ENCODE measurements around the gene POPDC3. TPM values are rescaled to one million over a fixed set of nuclear protein-coding genes. Genes with fewer than 3 reads are reported as not detected.

POPDC3 gene
- total and polyA plus RNA-seq, 10 of the 15 experiments (the other 5 are each of a cell fraction or from before 2014, with no cell fraction given): 1.6 TPM; not detected in 9

DNA sequence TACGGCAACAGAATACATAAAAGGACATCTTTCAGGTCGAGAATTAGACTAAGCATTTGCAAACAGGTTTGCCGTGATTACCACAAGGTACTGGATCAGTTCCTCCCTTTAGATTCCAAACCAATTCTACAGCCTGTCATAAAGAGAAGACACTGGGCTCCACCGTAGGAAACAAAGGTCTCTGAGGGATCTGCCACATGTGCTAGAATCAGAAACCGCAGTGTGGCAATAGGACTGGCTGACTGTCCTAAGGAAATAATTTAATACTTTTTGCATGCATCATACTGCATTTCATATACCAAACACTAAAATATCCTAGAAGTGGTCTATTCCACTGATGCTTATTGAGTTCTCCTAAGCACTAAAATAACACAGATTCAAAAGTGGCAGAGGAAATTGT is 59.2 kb downstream of the POPDC3 start (continued):
- TF ChIP-seq, protein P1, sequence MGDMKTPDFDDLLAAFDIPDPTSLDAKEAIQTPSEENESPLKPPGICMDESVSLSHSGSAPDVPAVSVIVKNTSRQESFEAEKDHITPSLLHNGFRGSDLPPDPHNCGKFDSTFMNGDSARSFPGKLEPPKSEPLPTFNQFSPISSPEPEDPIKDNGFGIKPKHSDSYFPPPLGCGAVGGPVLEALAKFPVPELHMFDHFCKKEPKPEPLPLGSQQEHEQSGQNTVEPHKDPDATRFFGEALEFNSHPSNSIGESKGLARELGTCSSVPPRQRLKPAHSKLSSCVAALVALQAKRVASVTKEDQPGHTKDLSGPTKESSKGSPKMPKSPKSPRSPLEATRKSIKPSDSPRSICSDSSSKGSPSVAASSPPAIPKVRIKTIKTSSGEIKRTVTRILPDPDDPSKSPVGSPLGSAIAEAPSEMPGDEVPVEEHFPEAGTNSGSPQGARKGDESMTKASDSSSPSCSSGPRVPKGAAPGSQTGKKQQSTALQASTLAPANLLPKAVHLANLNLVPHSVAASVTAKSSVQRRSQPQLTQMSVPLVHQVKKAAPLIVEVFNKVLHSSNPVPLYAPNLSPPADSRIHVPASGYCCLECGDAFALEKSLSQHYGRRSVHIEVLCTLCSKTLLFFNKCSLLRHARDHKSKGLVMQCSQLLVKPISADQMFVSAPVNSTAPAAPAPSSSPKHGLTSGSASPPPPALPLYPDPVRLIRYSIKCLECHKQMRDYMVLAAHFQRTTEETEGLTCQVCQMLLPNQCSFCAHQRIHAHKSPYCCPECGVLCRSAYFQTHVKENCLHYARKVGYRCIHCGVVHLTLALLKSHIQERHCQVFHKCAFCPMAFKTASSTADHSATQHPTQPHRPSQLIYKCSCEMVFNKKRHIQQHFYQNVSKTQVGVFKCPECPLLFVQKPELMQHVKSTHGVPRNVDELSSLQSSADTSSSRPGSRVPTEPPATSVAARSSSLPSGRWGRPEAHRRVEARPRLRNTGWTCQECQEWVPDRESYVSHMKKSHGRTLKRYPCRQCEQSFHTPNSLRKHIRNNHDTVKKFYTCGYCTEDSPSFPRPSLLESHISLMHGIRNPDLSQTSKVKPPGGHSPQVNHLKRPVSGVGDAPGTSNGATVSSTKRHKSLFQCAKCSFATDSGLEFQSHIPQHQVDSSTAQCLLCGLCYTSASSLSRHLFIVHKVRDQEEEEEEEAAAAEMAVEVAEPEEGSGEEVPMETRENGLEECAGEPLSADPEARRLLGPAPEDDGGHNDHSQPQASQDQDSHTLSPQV (IDR thresholded peaks at IDR 0.05): no peak
- TF ChIP-seq, protein P2, sequence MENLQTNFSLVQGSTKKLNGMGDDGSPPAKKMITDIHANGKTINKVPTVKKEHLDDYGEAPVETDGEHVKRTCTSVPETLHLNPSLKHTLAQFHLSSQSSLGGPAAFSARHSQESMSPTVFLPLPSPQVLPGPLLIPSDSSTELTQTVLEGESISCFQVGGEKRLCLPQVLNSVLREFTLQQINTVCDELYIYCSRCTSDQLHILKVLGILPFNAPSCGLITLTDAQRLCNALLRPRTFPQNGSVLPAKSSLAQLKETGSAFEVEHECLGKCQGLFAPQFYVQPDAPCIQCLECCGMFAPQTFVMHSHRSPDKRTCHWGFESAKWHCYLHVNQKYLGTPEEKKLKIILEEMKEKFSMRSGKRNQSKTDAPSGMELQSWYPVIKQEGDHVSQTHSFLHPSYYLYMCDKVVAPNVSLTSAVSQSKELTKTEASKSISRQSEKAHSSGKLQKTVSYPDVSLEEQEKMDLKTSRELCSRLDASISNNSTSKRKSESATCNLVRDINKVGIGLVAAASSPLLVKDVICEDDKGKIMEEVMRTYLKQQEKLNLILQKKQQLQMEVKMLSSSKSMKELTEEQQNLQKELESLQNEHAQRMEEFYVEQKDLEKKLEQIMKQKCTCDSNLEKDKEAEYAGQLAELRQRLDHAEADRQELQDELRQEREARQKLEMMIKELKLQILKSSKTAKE (IDR thresholded peaks at IDR 0.05; ENCODE audit: low read depth, poor library complexity, severe bottlenecking): no peak
- no peak for TF ChIP-seq CHD2 (IDR thresholded peaks at IDR 0.05; ENCODE audit: borderline replicate concordance, low read depth, low read length)
- TF ChIP-seq, protein P3, sequence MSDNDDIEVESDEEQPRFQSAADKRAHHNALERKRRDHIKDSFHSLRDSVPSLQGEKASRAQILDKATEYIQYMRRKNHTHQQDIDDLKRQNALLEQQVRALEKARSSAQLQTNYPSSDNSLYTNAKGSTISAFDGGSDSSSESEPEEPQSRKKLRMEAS (IDR thresholded peaks at IDR 0.05; ENCODE audit: low read depth, low read length): no peak

DNA sequence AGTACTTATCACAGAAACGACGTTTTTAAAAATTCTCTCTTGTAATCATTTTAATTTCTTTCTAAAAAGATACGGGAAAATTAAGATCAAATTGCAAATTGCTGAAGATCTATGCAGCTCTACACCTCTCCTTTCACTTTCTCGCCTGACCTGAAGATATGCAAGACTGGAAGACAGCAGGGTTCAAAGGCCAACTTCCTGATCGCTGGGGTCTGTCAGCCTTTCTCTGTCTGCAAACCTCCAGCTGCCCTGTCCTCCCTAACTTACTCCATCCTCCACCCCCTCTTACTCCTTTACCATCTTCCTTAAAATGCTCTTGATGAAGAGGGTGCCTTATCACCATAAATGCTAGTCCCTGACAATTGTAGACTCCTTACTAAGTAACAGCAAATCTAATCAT is 63.7 kb downstream of the POPDC3 start:
- Histone ChIP-seq H3K9ac (ENCODE audit: control insufficient read depth, insufficient read depth, low read length) (no peak overlapping the region), H2AFZ (ENCODE audit: control insufficient read depth, low read depth, low read length) (no peak overlapping the region), H3K79me2 (ENCODE audit: control insufficient read depth, insufficient read depth, low read length) (no peaks in the 10 kb centered on the region), H3K27ac (ENCODE audit: control insufficient read depth, insufficient read depth) (no peak overlapping the region), H3K36me3 (ENCODE audit: control insufficient read depth in 2 of 2, insufficient read depth in 2 of 2, low read length in 1 of 2) (no peaks in the 10 kb centered on the region), H3K27me3 (replicated peaks in 1 of 2; ENCODE audit: control insufficient read depth in 2 of 2, insufficient read depth in 2 of 2, low read length in 1 of 2) (no peaks in the 10 kb centered on the region), H3K4me3 (no peak overlapping the region), H3K4me1 (ENCODE audit: control insufficient read depth, insufficient read depth, low read length) (no peaks in the 10 kb centered on the region), H4K20me1 (ENCODE audit: control insufficient read depth, insufficient read depth) (no peaks in the 10 kb centered on the region), H3K9me3 (replicated peaks; ENCODE audit: control insufficient read depth, insufficient read depth, low read length) (no peaks in the 10 kb centered on the region), H3K4me2 (ENCODE audit: control insufficient read depth, insufficient read depth) (no peak overlapping the region)
- RAD21 ChIA-PET (ENCODE audit: unreplicated experiment): interaction anchor here (1.4 kb wide), 1 partner anchor 9 kb away, joined by 5 read pairs; no protein-coding TSS in a partner anchor
- 52% methylated on average over 5 of the region's 5 CpGs for WGBS (ENCODE audit: insufficient coverage, insufficient replicate concordance, low lambda C conversion rate, missing lambda C conversion rate)
- DNase-seq (ENCODE audit: low read depth, low spot score) (no peak), ATAC-seq (no peak), FAIRE-seq (no peak)
- SMC1A ChIA-PET (ENCODE audit: uncharacterized antibody, unreplicated experiment): no interaction called here
- POLR2A ChIA-PET: no interaction called here
- BruUV-seq (replicated peaks): no TSS peak
- CTCF ChIA-PET: interaction anchor here (0.9 kb wide), 1 partner anchor 1219 kb away, joined by 3 read pairs; no protein-coding TSS in a partner anchor
- in situ Hi-C loops (cut with MboI): no loop called here
- intact Hi-C loops (cut with micrococcal nuclease; ENCODE audit: unreplicated experiment): no loop called here
- TF ChIP-seq, protein P4, sequence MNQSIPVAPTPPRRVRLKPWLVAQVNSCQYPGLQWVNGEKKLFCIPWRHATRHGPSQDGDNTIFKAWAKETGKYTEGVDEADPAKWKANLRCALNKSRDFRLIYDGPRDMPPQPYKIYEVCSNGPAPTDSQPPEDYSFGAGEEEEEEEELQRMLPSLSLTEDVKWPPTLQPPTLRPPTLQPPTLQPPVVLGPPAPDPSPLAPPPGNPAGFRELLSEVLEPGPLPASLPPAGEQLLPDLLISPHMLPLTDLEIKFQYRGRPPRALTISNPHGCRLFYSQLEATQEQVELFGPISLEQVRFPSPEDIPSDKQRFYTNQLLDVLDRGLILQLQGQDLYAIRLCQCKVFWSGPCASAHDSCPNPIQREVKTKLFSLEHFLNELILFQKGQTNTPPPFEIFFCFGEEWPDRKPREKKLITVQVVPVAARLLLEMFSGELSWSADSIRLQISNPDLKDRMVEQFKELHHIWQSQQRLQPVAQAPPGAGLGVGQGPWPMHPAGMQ (IDR thresholded peaks at IDR 0.05; ENCODE audit: borderline replicate concordance): no peak
- TF ChIP-seq PAX8 (IDR thresholded peaks at IDR 0.05) (no peak), SMAD5 (IDR thresholded peaks at IDR 0.05; ENCODE audit: low read depth) (no peak)
- TF ChIP-seq, protein P5, sequence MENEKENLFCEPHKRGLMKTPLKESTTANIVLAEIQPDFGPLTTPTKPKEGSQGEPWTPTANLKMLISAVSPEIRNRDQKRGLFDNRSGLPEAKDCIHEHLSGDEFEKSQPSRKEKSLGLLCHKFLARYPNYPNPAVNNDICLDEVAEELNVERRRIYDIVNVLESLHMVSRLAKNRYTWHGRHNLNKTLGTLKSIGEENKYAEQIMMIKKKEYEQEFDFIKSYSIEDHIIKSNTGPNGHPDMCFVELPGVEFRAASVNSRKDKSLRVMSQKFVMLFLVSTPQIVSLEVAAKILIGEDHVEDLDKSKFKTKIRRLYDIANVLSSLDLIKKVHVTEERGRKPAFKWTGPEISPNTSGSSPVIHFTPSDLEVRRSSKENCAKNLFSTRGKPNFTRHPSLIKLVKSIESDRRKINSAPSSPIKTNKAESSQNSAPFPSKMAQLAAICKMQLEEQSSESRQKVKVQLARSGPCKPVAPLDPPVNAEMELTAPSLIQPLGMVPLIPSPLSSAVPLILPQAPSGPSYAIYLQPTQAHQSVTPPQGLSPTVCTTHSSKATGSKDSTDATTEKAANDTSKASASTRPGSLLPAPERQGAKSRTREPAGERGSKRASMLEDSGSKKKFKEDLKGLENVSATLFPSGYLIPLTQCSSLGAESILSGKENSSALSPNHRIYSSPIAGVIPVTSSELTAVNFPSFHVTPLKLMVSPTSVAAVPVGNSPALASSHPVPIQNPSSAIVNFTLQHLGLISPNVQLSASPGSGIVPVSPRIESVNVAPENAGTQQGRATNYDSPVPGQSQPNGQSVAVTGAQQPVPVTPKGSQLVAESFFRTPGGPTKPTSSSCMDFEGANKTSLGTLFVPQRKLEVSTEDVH (IDR thresholded peaks at IDR 0.05; ENCODE audit: low read depth, partially characterized antibody): no peak

Measured in GM12878 (cell line).